VCaP (cell line): ENCODE results near the gene ZFAND3.
A peak's percentile ranks its signal among the peaks of the same experiment; 100 is the strongest.

Experiments used
- H3K27ac ChIP-seq: fragments of 450-650 bp; 2 replicates; pipeline ENCODE4 v1.5.1; 2017
- CTCF ChIP-seq: fragments of 450-650 bp; conservative IDR thresholded peaks from 2 replicates; pipeline ENCODE4 v1.5.1; 2017; ENCODE audit warnings: mild to moderate bottlenecking, moderate library complexity

ZFAND3 gene

GRCh38 chr6:37781788-37782187, 37.7 kb upstream of the ZFAND3 start:
- TF ChIP-seq CTCF: no peak
- H3K27ac ChIP-seq: no peak overlapping the region

GRCh38 chr6:37783025-37783855, 36.3 kb upstream of the ZFAND3 start:
- H3K27ac ChIP-seq: peak overlapping the region; percentile 89
- no peak for TF ChIP-seq CTCF

- no peak for TF ChIP-seq CTCF
- peak overlapping the region; percentile 89 for H3K27ac ChIP-seq
Observed at GRCh38 chr6:37783856-37784584, 35.5 kb upstream of the ZFAND3 start.

GRCh38 chr6:37784585-37784967, 35.0 kb upstream of the ZFAND3 start:
- TF ChIP-seq CTCF: no peak
- peak overlapping the region; percentile 89 for H3K27ac ChIP-seq

GRCh38 chr6:37785002-37785662, 34.4 kb upstream of the ZFAND3 start:
- H3K27ac ChIP-seq: peak overlapping the region; percentile 89
- no peak for TF ChIP-seq CTCF

- no peak for TF ChIP-seq CTCF
- H3K27ac ChIP-seq: no peak overlapping the region
Observed at GRCh38 chr6:37785663-37786270, 33.8 kb upstream of the ZFAND3 start.

- no peak for TF ChIP-seq CTCF
- H3K27ac ChIP-seq: no peak overlapping the region
Observed at GRCh38 chr6:37787216-37787615, 32.3 kb upstream of the ZFAND3 start.
